Midbrain (tissue), 1 donor: ENCODE data around the gene MARCHF6.
"Not testable (repeated sequence)": the region's sequence is repeated elsewhere in the genome, so short reads cannot be mapped to it uniquely, and the experiment has no call there.

Experiments used
- DNase-seq: peaks from one replicate; lab custom pipeline; 2025; lab: John Stamatoyannopoulos, UW

The MARCHF6 gene

GRCh38 chr5:10353241-10354047 lies at the start of gene MARCHF6:
Gene MARCHF6, plus strand, starts transcription at chr5:10353695. Its CDS starts 204 bp downstream, at chr5:10353899.
- peak; percentile 92 for DNase-seq

GRCh38 chr5:10303699-10304170 lies 49.8 kb upstream of the MARCHF6 start:
- no peak for DNase-seq

GRCh38 chr5:10304932-10305331 lies 48.6 kb upstream of the MARCHF6 start:
- DNase-seq = no peak

- no peak for DNase-seq
Observed at GRCh38 chr5:10306114-10306513, 47.4 kb upstream of the MARCHF6 start.

- no peak for DNase-seq
Observed at GRCh38 chr5:10306806-10307205, 46.7 kb upstream of the MARCHF6 start.

- peak; percentile 32 for DNase-seq
Observed at GRCh38 chr5:10307206-10308148, 46.0 kb upstream of the MARCHF6 start, which contains the start of gene CMBL. Gene CMBL, minus strand, starts transcription at chr5:10307902. Its CDS starts 17,140 bp downstream, at chr5:10290762.

- no peak for DNase-seq
Observed at GRCh38 chr5:10308844-10309243, 44.7 kb upstream of the MARCHF6 start.

GRCh38 chr5:10310066-10310779 lies 43.3 kb upstream of the MARCHF6 start:
- no peak for DNase-seq

GRCh38 chr5:10310835-10311570 lies 42.5 kb upstream of the MARCHF6 start:
- not testable (repeated sequence) for DNase-seq

- no peak for DNase-seq
Observed at GRCh38 chr5:10311595-10312425, 41.7 kb upstream of the MARCHF6 start.

GRCh38 chr5:10315201-10315600 lies 38.3 kb upstream of the MARCHF6 start:
- DNase-seq = no peak

GRCh38 chr5:10315824-10316509 lies 37.5 kb upstream of the MARCHF6 start:
- DNase-seq = no peak

GRCh38 chr5:10317825-10318682 lies 35.4 kb upstream of the MARCHF6 start:
- DNase-seq = no peak

- no peak for DNase-seq
Observed at GRCh38 chr5:10319202-10319851, 34.2 kb upstream of the MARCHF6 start.

GRCh38 chr5:10320793-10321192 lies 32.7 kb upstream of the MARCHF6 start:
- no peak for DNase-seq

- DNase-seq = no peak
Observed at GRCh38 chr5:10321882-10322281, 31.6 kb upstream of the MARCHF6 start.

GRCh38 chr5:10323588-10324488 lies 29.7 kb upstream of the MARCHF6 start:
- DNase-seq = no peak
